ENCODE data around the gene ELOVL6.

ELOVL6 gene

DNA sequence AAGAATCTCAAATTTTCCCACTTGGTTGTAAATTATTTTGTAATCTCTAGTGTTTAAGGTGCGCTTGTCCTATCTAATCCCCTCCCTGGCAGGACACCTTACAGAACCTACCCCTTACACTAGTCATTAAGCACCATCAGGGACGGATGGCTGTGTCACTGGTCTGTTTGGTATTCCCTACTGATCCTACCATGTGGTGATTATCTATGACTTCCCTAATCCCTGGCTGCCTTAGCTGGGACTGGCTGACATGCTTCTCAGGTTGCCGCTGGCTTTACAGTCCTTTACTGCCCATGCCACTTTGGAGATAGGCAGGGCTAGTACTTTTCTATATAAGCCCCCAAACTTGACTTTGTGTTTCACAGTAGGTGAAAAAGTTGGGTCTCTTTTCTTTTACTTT, 58.6 kb downstream of the ELOVL6 start:
- H3K36me3 ChIP-seq (ENCODE audit: insufficient read depth), result no peaks in the 10 kb centered on the region; the same call in 1 of the 2 replicates
- no peaks in the 10 kb centered on the region for H3K79me2 ChIP-seq (ENCODE audit: insufficient read depth, low read depth)
- H3K4me3 ChIP-seq (IDR thresholded peaks at IDR 0.05; ENCODE audit: insufficient read depth, low read depth, low read length), result no peak overlapping the region
- no peak overlapping the region for H3K4me2 ChIP-seq
- TF ChIP-seq, protein P1, sequence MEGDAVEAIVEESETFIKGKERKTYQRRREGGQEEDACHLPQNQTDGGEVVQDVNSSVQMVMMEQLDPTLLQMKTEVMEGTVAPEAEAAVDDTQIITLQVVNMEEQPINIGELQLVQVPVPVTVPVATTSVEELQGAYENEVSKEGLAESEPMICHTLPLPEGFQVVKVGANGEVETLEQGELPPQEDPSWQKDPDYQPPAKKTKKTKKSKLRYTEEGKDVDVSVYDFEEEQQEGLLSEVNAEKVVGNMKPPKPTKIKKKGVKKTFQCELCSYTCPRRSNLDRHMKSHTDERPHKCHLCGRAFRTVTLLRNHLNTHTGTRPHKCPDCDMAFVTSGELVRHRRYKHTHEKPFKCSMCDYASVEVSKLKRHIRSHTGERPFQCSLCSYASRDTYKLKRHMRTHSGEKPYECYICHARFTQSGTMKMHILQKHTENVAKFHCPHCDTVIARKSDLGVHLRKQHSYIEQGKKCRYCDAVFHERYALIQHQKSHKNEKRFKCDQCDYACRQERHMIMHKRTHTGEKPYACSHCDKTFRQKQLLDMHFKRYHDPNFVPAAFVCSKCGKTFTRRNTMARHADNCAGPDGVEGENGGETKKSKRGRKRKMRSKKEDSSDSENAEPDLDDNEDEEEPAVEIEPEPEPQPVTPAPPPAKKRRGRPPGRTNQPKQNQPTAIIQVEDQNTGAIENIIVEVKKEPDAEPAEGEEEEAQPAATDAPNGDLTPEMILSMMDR (conservative IDR thresholded peaks at IDR 0.05; ENCODE audit: low read depth, low read length), result no peak
- H3K27me3 ChIP-seq (ENCODE audit: insufficient read depth, low read depth), result no peaks in the 10 kb centered on the region
- no peak overlapping the region for H3K9ac ChIP-seq
- no peaks in the 10 kb centered on the region for H4K20me1 ChIP-seq (ENCODE audit: insufficient read depth)
- no peak overlapping the region for H2AFZ ChIP-seq (ENCODE audit: low read depth)
- no peak overlapping the region for H3K27ac ChIP-seq
- H3K4me1 ChIP-seq (ENCODE audit: low read depth, poor library complexity, severe bottlenecking), result no peaks in the 10 kb centered on the region

DNA sequence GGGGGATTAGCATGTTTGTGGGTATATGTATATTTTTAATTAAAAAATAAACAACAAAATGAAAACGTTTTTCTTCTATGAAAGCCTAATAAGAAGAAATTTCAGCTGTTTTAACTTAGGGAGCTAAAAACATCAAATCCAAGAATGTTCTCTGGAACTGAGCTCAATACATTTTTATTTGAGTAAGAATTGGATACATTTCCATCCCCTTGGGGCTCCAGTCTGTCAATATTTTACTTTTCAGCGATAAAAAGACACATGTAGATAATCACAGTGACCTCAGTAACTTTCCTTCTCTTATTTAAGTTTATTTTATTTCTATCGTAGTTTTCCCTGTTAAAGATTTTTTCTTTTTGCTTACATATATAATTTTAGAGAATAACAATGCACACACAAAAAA, 59.3 kb downstream of the ELOVL6 start:
- Histone ChIP-seq H3K9ac (no peak overlapping the region), H4K20me1 (ENCODE audit: insufficient read depth) (no peaks in the 10 kb centered on the region), H3K36me3 (ENCODE audit: insufficient read depth) (no peaks in the 10 kb centered on the region; the same call in 1 of the 2 replicates), H3K27me3 (ENCODE audit: insufficient read depth, low read depth) (no peaks in the 10 kb centered on the region), H3K4me2 (no peak overlapping the region), H3K79me2 (ENCODE audit: insufficient read depth, low read depth) (no peaks in the 10 kb centered on the region), H3K4me1 (ENCODE audit: low read depth, poor library complexity, severe bottlenecking) (no peaks in the 10 kb centered on the region), H2AFZ (ENCODE audit: low read depth) (no peak overlapping the region), H3K4me3 (IDR thresholded peaks at IDR 0.05; ENCODE audit: insufficient read depth, low read depth, low read length) (no peak overlapping the region), H3K27ac (no peak overlapping the region)
- TF ChIP-seq, protein P1 (conservative IDR thresholded peaks at IDR 0.05; ENCODE audit: low read depth, low read length), result no peak

DNA sequence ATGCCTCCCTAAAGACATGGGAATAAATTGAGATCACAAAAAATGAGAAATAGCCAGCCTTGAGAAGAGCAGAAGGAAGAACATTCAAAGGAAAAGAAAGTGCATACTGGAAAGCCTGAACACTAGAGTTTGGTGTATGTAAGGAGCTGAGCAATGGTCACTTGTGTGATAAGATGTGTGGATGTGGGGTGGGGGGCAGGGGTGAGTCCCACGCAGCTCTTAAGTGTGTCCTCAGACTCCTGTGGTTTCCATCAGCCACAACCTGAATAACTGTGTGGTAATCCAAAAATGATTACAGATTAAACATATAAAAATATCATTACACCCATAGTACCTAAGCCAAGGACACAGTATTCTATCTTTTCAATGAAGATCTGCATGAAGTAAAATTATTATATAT, 59.9 kb downstream of the ELOVL6 start:
- no peaks in the 10 kb centered on the region for H3K27me3 ChIP-seq (ENCODE audit: insufficient read depth, low read depth)
- no peak overlapping the region for H3K4me2 ChIP-seq
- H3K4me3 ChIP-seq (IDR thresholded peaks at IDR 0.05; ENCODE audit: insufficient read depth, low read depth, low read length), result no peak overlapping the region
- H4K20me1 ChIP-seq (ENCODE audit: insufficient read depth), result no peaks in the 10 kb centered on the region
- no peak overlapping the region for H3K9ac ChIP-seq
- no peaks in the 10 kb centered on the region for H3K4me1 ChIP-seq (ENCODE audit: low read depth, poor library complexity, severe bottlenecking)
- H2AFZ ChIP-seq (ENCODE audit: low read depth), result no peak overlapping the region
- TF ChIP-seq, protein P1 (conservative IDR thresholded peaks at IDR 0.05; ENCODE audit: low read depth, low read length), result no peak
- H3K27ac ChIP-seq, result no peak overlapping the region
- H3K36me3 ChIP-seq (ENCODE audit: insufficient read depth), result no peaks in the 10 kb centered on the region; the same call in 1 of the 2 replicates
- H3K79me2 ChIP-seq (ENCODE audit: insufficient read depth, low read depth), result no peaks in the 10 kb centered on the region

DNA sequence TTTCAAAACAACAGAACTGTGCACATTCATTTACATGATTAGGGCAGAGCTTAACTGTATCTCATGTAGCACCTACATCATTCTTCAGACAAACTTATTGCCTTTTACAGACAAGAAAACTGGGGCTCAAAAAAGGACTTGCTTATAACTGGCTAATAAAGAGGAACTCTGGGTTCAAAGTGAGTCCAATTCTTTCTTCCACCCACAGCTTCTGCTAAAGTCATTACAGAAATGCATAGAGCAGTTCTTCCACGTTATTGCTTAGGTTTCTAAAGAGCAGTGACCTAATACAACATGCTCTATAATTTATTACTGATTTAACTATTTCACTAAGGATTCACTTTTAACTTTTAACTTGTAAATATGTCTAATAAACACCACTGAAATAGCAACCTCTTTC, 60.6 kb downstream of the ELOVL6 start:
- no peaks in the 10 kb centered on the region for H3K4me1 ChIP-seq (ENCODE audit: low read depth, poor library complexity, severe bottlenecking)
- H3K79me2 ChIP-seq (ENCODE audit: insufficient read depth, low read depth), result no peaks in the 10 kb centered on the region
- H3K27me3 ChIP-seq (ENCODE audit: insufficient read depth, low read depth), result no peaks in the 10 kb centered on the region
- TF ChIP-seq, protein P1 (conservative IDR thresholded peaks at IDR 0.05; ENCODE audit: low read depth, low read length), result no peak
- no peak overlapping the region for H3K9ac ChIP-seq
- H3K27ac ChIP-seq, result no peak overlapping the region
- H3K36me3 ChIP-seq (ENCODE audit: insufficient read depth), result no peaks in the 10 kb centered on the region; the same call in 1 of the 2 replicates
- H4K20me1 ChIP-seq (ENCODE audit: insufficient read depth), result no peaks in the 10 kb centered on the region
- H2AFZ ChIP-seq (ENCODE audit: low read depth), result no peak overlapping the region
- no peak overlapping the region for H3K4me3 ChIP-seq (IDR thresholded peaks at IDR 0.05; ENCODE audit: insufficient read depth, low read depth, low read length)
- no peak overlapping the region for H3K4me2 ChIP-seq

All from KMS-11 (cell line).